ENCODE data around the gene KICS2. TPM values are rescaled to one million over a fixed set of nuclear protein-coding genes. Genes with fewer than 3 reads are reported as not detected.

Gene KICS2
- total and polyA plus RNA-seq, 9 of the 15 experiments (the other 6 are each of a cell fraction or from before 2014, with no cell fraction given) = 2.3 to 6.4 (median 5.5) TPM

GRCh38 chr12:64221651-64222008 is 466 bp downstream of the KICS2 start:
- Histone ChIP-seq H3K9me1 (ENCODE audit: control insufficient read depth, insufficient read depth, low read length) (no peaks in the 10 kb centered on the region), H3K79me2 (ENCODE audit: control insufficient read depth, insufficient read depth, low read length) (peaks cover 26% of the 10 kb centered on the region), H3K9me3 (replicated peaks; ENCODE audit: control insufficient read depth, insufficient read depth, low read depth, low read length) (no peaks in the 10 kb centered on the region), H3K4me2 (ENCODE audit: insufficient read depth, low read length) (peak overlapping the region; percentile 80), H3K27me3 (ENCODE audit: control insufficient read depth in 2 of 2, insufficient read depth in 2 of 2, low read length in 2 of 2) (peaks cover 0 to 2% of the 10 kb centered on the region in 2 experiments; a peak in 1 of 5 replicates), H4K20me1 (replicated peaks; ENCODE audit: control insufficient read depth, insufficient read depth, low read length) (no peaks in the 10 kb centered on the region), H3K9ac (ENCODE audit: insufficient read depth in 1 of 2, low read depth in 2 of 2, low read length in 2 of 2) (peak overlapping the region; percentile 77 to 96), H3K4me3 (peak overlapping the region; percentile 59), H3K4me1 (replicated peaks in 1 of 2; ENCODE audit: control insufficient read depth in 2 of 2, insufficient read depth in 2 of 2, low read length in 2 of 2) (peaks cover 8 to 11% of the 10 kb centered on the region in 2 experiments; a peak in 3 of 5 replicates), H2AFZ (ENCODE audit: low read depth, low read length) (peak overlapping the region; percentile 100), H3K36me3 (ENCODE audit: control insufficient read depth, insufficient read depth, low read length) (no peaks in the 10 kb centered on the region), H3K27ac (ENCODE audit: extremely low read depth, low read depth, low read length) (peak overlapping the region; percentile 77)
- ATAC-seq (peak; percentile 74), FAIRE-seq (peak; percentile 60), DNase-seq (ENCODE audit: extremely low read depth in 1 of 4, low spot score in 3 of 4) (peak; percentile 59 to 85 (median 72))
- BruUV-seq (replicated peaks) = TSS peak; percentile 81
- under 1% methylated on average over 16 of the region's 16 CpGs for WGBS (ENCODE audit: insufficient coverage, low coverage, missing lambda C conversion rate)
- no peak for TF ChIP-seq NCOR1 (IDR thresholded peaks at IDR 0.05)
- no peak for TF ChIP-seq USF1 (CRISPR knock-in tag; IDR thresholded peaks at IDR 0.05)
- no peak for TF ChIP-seq CBX3 (IDR thresholded peaks at IDR 0.05; ENCODE audit: borderline replicate concordance in 1 of 2, low read length in 2 of 2)
- no peak for TF ChIP-seq JUNB (CRISPR knock-in tag; conservative IDR thresholded peaks at IDR 0.05)
- no peak for TF ChIP-seq FUS (optimal IDR thresholded peaks at IDR 0.05; ENCODE audit: low read depth, low read length)
- TF ChIP-seq RREB1 (CRISPR knock-in tag; IDR thresholded peaks at IDR 0.05) = no peak
- peak; percentile 63 for TF ChIP-seq MEIS2 (IDR thresholded peaks at IDR 0.05; ENCODE audit: partially characterized antibody)
- TF ChIP-seq TCF3 (CRISPR knock-in tag; IDR thresholded peaks at IDR 0.05) = 0 out of 2 replicates have a peak, but pooled peaks have one; percentile 8
- peak; percentile 1 for TF ChIP-seq TBP (optimal IDR thresholded peaks at IDR 0.05; ENCODE audit: low read depth, low read length)
- TF ChIP-seq ZNF830 (CRISPR knock-in tag; IDR thresholded peaks at IDR 0.05) = no peak
- 0 out of 2 replicates have a peak, but pooled peaks have one; percentile 18 for TF ChIP-seq TGIF2 (CRISPR knock-in tag; IDR thresholded peaks at IDR 0.05)
- TF ChIP-seq, protein P1, sequence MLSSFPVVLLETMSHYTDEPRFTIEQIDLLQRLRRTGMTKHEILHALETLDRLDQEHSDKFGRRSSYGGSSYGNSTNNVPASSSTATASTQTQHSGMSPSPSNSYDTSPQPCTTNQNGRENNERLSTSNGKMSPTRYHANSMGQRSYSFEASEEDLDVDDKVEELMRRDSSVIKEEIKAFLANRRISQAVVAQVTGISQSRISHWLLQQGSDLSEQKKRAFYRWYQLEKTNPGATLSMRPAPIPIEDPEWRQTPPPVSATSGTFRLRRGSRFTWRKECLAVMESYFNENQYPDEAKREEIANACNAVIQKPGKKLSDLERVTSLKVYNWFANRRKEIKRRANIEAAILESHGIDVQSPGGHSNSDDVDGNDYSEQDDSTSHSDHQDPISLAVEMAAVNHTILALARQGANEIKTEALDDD (IDR thresholded peaks at IDR 0.05) = peak; percentile 28; the same call in 1 of the 2 replicates
- 0 out of 2 replicates have a peak, but pooled peaks have one; percentile 2 for TF ChIP-seq ZNF175 (CRISPR knock-in tag; IDR thresholded peaks at IDR 0.05; ENCODE audit: low read depth)
- ChIA-PET POLR2A (interaction anchor here (0.9 to 1.2 kb wide), 2 partner anchors 23 to 183 kb away, joined by 3 to 4 read pairs; partner anchors contain the start of gene XPOT), CTCF (ENCODE audit: low intra/inter-chr PET ratio) (no interaction called here)
- intact Hi-C loops (cut with micrococcal nuclease) = no loop called here
- in situ Hi-C loops (cut with MboI) = no loop called here

All from K562 (cell line).